GM23338 (cell line): ENCODE results near the gene PCBP3. TPM values are rescaled to one million over a fixed set of nuclear protein-coding genes. Genes with fewer than 3 reads are reported as not detected.

Experiments
- ATAC-seq: fragments of 200-7000 bp; cut with Tn5 transposase; 3 replicates; pipeline ENCODE4 v1.9.1; 2020
- DNase-seq: peaks from one replicate; pipeline ENCODE4 v3.0.0-alpha.2; 2015; ENCODE audit warnings: low spot score
- H2AFZ ChIP-seq: fragments of 200-600 bp; sonication (generic); 2 replicates; pipeline ENCODE4 v1.8.0; 2016; ENCODE audit warnings: antibody characterized with exemption, mild to moderate bottlenecking, moderate library complexity
- H3F3A ChIP-seq: fragments of 200-600 bp; sonication (generic); replicated peaks from 2 replicates; pipeline ENCODE4 v1.8.0; 2017; ENCODE audit warnings: antibody characterized with exemption, mixed run types, low read depth
- H3K27ac ChIP-seq: fragments of 200-600 bp; sonication (generic); 2 replicates; pipeline ENCODE4 v1.6.1; 2016; ENCODE audit warnings: low read depth
- H3K27me3 ChIP-seq: fragments of 200-600 bp; sonication (generic); 2 replicates; pipeline ENCODE4 v1.8.0; 2016; ENCODE audit warnings: mild to moderate bottlenecking, mixed run types, moderate library complexity; ENCODE audit not compliant: insufficient read depth
- H3K36me3 ChIP-seq: fragments of 200-600 bp; sonication (generic); 2 replicates; pipeline ENCODE4 v1.8.0; 2016; ENCODE audit warnings: mild to moderate bottlenecking; ENCODE audit not compliant: insufficient read depth
- H3K4me1 ChIP-seq: fragments of 200-600 bp; sonication (generic); 2 replicates; pipeline ENCODE4 v1.8.0; 2016; ENCODE audit warnings: mild to moderate bottlenecking, moderate library complexity; ENCODE audit not compliant: insufficient read depth
- H3K4me2 ChIP-seq: fragments of 200-600 bp; sonication (generic); 2 replicates; pipeline ENCODE4 v1.7.1; 2017; ENCODE audit warnings: mixed run types
- H3K4me3 ChIP-seq: fragments of 200-600 bp; sonication (generic); 2 replicates; pipeline ENCODE4 v1.6.1; 2016; ENCODE audit warnings: mixed run types
- H3K79me2 ChIP-seq: fragments of 200-600 bp; sonication (generic); replicated peaks from 2 replicates; pipeline ENCODE4 v1.8.0; 2017; ENCODE audit warnings: mild to moderate bottlenecking; ENCODE audit not compliant: insufficient read depth
- H3K9me2 ChIP-seq: fragments of 200-600 bp; sonication (generic); 2 replicates; pipeline ENCODE4 v1.8.0; 2017; ENCODE audit not compliant: insufficient read depth
- H4K20me1 ChIP-seq: fragments of 200-600 bp; sonication (generic); replicated peaks from 2 replicates; pipeline ENCODE4 v1.8.0; 2017; ENCODE audit warnings: mild to moderate bottlenecking; ENCODE audit not compliant: insufficient read depth
- H3K27ac Mint-ChIP-seq: 2 replicates; pipeline ENCODE4 v1.8.0; 2020; ENCODE audit warnings: inconsistent platforms, mild to moderate bottlenecking, moderate library complexity, mixed read lengths
- H3K27me3 Mint-ChIP-seq: 3 replicates; pipeline ENCODE4 v1.8.0; 2022; ENCODE audit warnings: low read depth, mild to moderate bottlenecking, moderate library complexity, mixed read lengths, inconsistent platforms; ENCODE audit not compliant: insufficient read depth, poor library complexity
- H3K36me3 Mint-ChIP-seq: 3 replicates; pipeline ENCODE4 v1.8.0; 2021; ENCODE audit warnings: low read depth, mild to moderate bottlenecking, inconsistent platforms, moderate library complexity, mixed read lengths
- H3K4me1 Mint-ChIP-seq: 3 replicates; pipeline ENCODE4 v1.8.0; 2020; ENCODE audit warnings: mild to moderate bottlenecking, inconsistent platforms, mixed read lengths
- H3K4me3 Mint-ChIP-seq: 3 replicates; pipeline ENCODE4 v1.8.0; 2021; ENCODE audit warnings: moderate library complexity, mild to moderate bottlenecking, inconsistent platforms, mixed read lengths
- H3K9me3 Mint-ChIP-seq: 3 replicates; pipeline ENCODE4 v1.8.0; 2020; ENCODE audit warnings: moderate library complexity, mild to moderate bottlenecking, inconsistent platforms, mixed read lengths
- CREB1 ChIP-seq: fragments of 250-450 bp; sonication (Bioruptor Pico); IDR thresholded peaks from 2 replicates; pipeline ENCODE4 v1.5.0; 2020; ENCODE audit warnings: low read depth, mild to moderate bottlenecking, moderate library complexity
- CTCF ChIP-seq, 2 experiments: fragments of 200-600 bp in 1 of 2; sonication (generic) in 1 of 2; conservative IDR thresholded peaks; 2 replicates each; pipeline versions ENCODE4 v1.5.1 to v1.6.1; 2016 to 2017; ENCODE audit warnings: antibody characterized with exemption in 2 of 2, low read depth in 2 of 2, mild to moderate bottlenecking in 2 of 2, moderate library complexity in 1 of 2
- ETS1 ChIP-seq: IDR thresholded peaks from 2 replicates; pipeline ENCODE4 v1.6.1; 2016; ENCODE audit warnings: antibody characterized with exemption
- POLR2AphosphoS5 ChIP-seq: IDR thresholded peaks from 2 replicates; pipeline ENCODE4 v1.6.1; 2016; ENCODE audit warnings: antibody characterized with exemption, low read depth
- STAT1 ChIP-seq: IDR thresholded peaks from one replicate; pipeline ENCODE4 v1.6.1; 2016; ENCODE audit warnings: antibody characterized with exemption; ENCODE audit not compliant: unreplicated experiment
- ZNF114 ChIP-seq: fragments of 250-450 bp; sonication (Bioruptor Pico); IDR thresholded peaks from 2 replicates; pipeline ENCODE4 v1.5.0; 2020; ENCODE audit warnings: mild to moderate bottlenecking, moderate library complexity
- ZNF331 ChIP-seq: fragments of 250-450 bp; sonication (Bioruptor Pico); IDR thresholded peaks from 2 replicates; pipeline ENCODE4 v1.5.0; 2020; ENCODE audit warnings: low read depth, mild to moderate bottlenecking, moderate library complexity
- ZNF462 ChIP-seq: fragments of 250-450 bp; sonication (Bioruptor Pico); IDR thresholded peaks from 2 replicates; pipeline ENCODE4 v1.5.0; 2020; ENCODE audit warnings: mild to moderate bottlenecking, moderate library complexity
- polyA plus RNA-seq: library from polyadenylated mRNA; unstranded; fragments of >200 nt; fragmentation: Nextera tagmentation; extraction: Ambion mirVana; gene quantifications from 2 replicates; pipeline ENCODE4 v1.2.1, GENCODE V29; 2016
- total RNA-seq: library from RNA; depleted of rRNA; stranded (reverse); fragments of >200 nt; shearing (Covaris generic); gene quantifications from 2 replicates; pipeline ENCODE4 v1.2.3, GENCODE V29; 2014

Gene PCBP3
- total and polyA plus RNA-seq, 2 experiments from 2014 or later = 7.1 to 9.1 TPM

GRCh38 chr21:45948576-45949141, 305.1 kb downstream of the PCBP3 start:
- TF ChIP-seq STAT1 (no peak), CTCF (conservative IDR thresholded peaks at IDR 0.05; ENCODE audit: low read depth in 2 of 2) (no peak), CREB1 (CRISPR knock-in tag) (no peak), ZNF331 (no peak), ZNF114 (CRISPR knock-in tag) (no peak), ETS1 (no peak)
- ATAC-seq = peak; percentile 11; the same call in 1 of the 3 replicates
- H3K27me3 Mint-ChIP-seq = peaks cover 12% of the 10 kb centered on the region
- Histone ChIP-seq H4K20me1 (no peaks in the 10 kb centered on the region), H3F3A (no peaks in the 10 kb centered on the region), H3K27ac (no peak overlapping the region), H3K27me3 (no peaks in the 10 kb centered on the region), H3K36me3 (no peaks in the 10 kb centered on the region), H3K4me3 (no peak overlapping the region), H2AFZ (no peak overlapping the region), H3K4me2 (no peak overlapping the region), H3K79me2 (no peaks in the 10 kb centered on the region), H3K4me1 (no peaks in the 10 kb centered on the region), H3K9me2 (no peaks in the 10 kb centered on the region)
- no peak overlapping the region for H3K27ac Mint-ChIP-seq
- H3K4me3 Mint-ChIP-seq = no peak overlapping the region
- H3K9me3 Mint-ChIP-seq = no peaks in the 10 kb centered on the region
- H3K36me3 Mint-ChIP-seq = no peaks in the 10 kb centered on the region; the same call in 2 of the 3 replicates
- H3K4me1 Mint-ChIP-seq = peaks cover 10% of the 10 kb centered on the region
- DNase-seq = peak; percentile 6

GRCh38 chr21:45949928-45950739, 306.6 kb downstream of the PCBP3 start:
- Histone ChIP-seq H3K79me2 (no peaks in the 10 kb centered on the region), H3K4me1 (no peaks in the 10 kb centered on the region), H3K27me3 (no peaks in the 10 kb centered on the region), H3K36me3 (no peaks in the 10 kb centered on the region), H3K4me3 (no peak overlapping the region), H3F3A (no peaks in the 10 kb centered on the region), H4K20me1 (no peaks in the 10 kb centered on the region), H3K4me2 (no peak overlapping the region), H2AFZ (no peak overlapping the region), H3K9me2 (no peaks in the 10 kb centered on the region), H3K27ac (no peak overlapping the region)
- Mint-ChIP-seq H3K4me3 (no peak overlapping the region), H3K9me3 (no peaks in the 10 kb centered on the region; the same call in 2 of the 3 replicates), H3K4me1 (peaks cover 10% of the 10 kb centered on the region), H3K27ac (no peak overlapping the region), H3K36me3 (no peaks in the 10 kb centered on the region; the same call in 2 of the 3 replicates), H3K27me3 (peaks cover 13% of the 10 kb centered on the region)
- no peak for ATAC-seq
- DNase-seq = no peak
- TF ChIP-seq ZNF114 (CRISPR knock-in tag) = no peak
- TF ChIP-seq ZNF462 (CRISPR knock-in tag) = no peak
- no peak for TF ChIP-seq POLR2AphosphoS5
- TF ChIP-seq CREB1 (CRISPR knock-in tag) = no peak
- TF ChIP-seq ZNF331 = no peak
